Brain microvascular endothelial cell (primary cell): ENCODE measurements around the gene SPTBN4.
"Not testable (repeated sequence)": the region's sequence is repeated elsewhere in the genome, so short reads cannot be mapped to it uniquely, and the experiment has no call there.

ENCODE experiments used
- DNase-seq: peaks from one replicate; pipeline ENCODE4 v3.0.0-alpha.2; 2020
- H3K27ac ChIP-seq: fragments of 250-450 bp; sonication (Bioruptor Pico); 2 replicates; pipeline ENCODE4 v1.5.1; 2020; ENCODE audit warnings: mild to moderate bottlenecking, moderate library complexity
- H3K27me3 ChIP-seq: fragments of 250-450 bp; sonication (Bioruptor Pico); replicated peaks from 2 replicates; pipeline ENCODE4 v1.5.1; 2020; ENCODE audit warnings: mild to moderate bottlenecking
- H3K36me3 ChIP-seq: fragments of 250-450 bp; sonication (Bioruptor Pico); replicated peaks from 2 replicates; pipeline ENCODE4 v1.5.1; 2020; ENCODE audit warnings: mild to moderate bottlenecking
- H3K4me3 ChIP-seq: 2 replicates; pipeline ENCODE4 v1.5.1; 2011; ENCODE audit warnings: low read depth, mild to moderate bottlenecking, control low read depth, low read length, moderate library complexity
- in situ Hi-C: cut with HindIII; loops from 2 replicates; pipeline ENCODE4 v1.10.0; 2017; ENCODE audit warnings: low sequenced_read_pairs, low pct_ligation_motif_present
- TF ChIP-seq, protein P1 (sequence below): IDR thresholded peaks from 2 replicates; pipeline ENCODE4 v1.5.1; 2011; ENCODE audit warnings: low read depth, mild to moderate bottlenecking, moderate library complexity, low read length, control low read depth, inconsistent platforms; ENCODE audit errors: missing control alignments

Gene SPTBN4

DNA sequence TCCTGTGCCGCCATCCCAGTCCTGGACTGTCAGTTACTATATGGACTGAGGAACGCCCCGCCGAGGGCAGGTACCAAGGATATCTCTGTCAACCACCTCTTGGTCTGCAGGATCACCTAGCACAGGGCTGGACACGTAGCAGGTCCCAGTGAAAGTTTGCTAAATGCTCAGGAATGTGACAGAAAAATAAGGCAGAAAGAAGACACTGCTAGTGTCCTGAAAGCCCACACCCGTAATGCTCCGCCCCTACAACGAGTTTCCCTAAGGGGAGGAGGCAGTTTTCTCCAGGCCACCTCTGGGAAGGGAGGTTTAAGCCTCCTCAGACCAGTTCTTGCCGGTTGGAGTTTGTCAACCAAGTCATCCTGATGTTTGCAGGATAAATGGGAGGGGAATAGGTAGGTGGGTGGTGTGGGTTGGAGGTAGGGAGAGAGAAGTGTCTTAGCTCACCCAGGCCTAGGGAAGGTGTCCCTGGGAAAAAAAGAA lies 21.0 kb upstream of the SPTBN4 start:
- Histone ChIP-seq H3K4me3 (no peak overlapping the region), H3K27me3 (no peaks in the 10 kb centered on the region), H3K36me3 (peaks cover 17% of the 10 kb centered on the region), H3K27ac (no peak overlapping the region)
- in situ Hi-C loops: no loop called here
- TF ChIP-seq, protein P1, sequence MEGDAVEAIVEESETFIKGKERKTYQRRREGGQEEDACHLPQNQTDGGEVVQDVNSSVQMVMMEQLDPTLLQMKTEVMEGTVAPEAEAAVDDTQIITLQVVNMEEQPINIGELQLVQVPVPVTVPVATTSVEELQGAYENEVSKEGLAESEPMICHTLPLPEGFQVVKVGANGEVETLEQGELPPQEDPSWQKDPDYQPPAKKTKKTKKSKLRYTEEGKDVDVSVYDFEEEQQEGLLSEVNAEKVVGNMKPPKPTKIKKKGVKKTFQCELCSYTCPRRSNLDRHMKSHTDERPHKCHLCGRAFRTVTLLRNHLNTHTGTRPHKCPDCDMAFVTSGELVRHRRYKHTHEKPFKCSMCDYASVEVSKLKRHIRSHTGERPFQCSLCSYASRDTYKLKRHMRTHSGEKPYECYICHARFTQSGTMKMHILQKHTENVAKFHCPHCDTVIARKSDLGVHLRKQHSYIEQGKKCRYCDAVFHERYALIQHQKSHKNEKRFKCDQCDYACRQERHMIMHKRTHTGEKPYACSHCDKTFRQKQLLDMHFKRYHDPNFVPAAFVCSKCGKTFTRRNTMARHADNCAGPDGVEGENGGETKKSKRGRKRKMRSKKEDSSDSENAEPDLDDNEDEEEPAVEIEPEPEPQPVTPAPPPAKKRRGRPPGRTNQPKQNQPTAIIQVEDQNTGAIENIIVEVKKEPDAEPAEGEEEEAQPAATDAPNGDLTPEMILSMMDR: no peak
- no peak for DNase-seq

DNA sequence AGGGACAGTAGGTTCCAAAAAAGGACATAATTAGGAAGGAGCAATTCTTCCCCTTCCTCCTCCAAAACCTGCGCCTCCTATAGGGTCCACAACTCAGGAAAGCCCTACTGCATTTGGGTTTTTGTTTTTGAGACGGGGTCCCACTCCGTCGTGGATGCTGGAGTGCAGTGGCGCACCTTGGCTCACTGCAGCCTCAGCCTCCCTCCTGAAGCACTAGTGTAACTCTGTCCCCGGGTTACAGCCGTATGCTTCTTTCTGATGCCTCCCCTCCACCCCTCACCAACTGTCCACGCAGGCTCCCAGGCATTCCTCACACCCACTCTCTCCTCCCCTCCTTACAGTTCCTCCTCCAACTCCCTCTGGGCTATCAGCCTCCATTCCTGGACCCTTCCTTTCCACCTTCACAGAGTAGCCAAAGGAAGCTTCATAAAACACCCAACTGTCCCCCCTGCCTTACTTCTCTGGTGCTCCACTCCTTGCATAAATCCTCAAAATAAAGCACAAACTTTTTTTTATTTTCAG lies 20.5 kb upstream of the SPTBN4 start:
- H3K4me3 ChIP-seq: no peak overlapping the region
- peaks cover 12% of the 10 kb centered on the region for H3K36me3 ChIP-seq
- no peak overlapping the region for H3K27ac ChIP-seq
- in situ Hi-C loops: no loop called here
- TF ChIP-seq, protein P1: no peak
- no peaks in the 10 kb centered on the region for H3K27me3 ChIP-seq
- DNase-seq: no peak

DNA sequence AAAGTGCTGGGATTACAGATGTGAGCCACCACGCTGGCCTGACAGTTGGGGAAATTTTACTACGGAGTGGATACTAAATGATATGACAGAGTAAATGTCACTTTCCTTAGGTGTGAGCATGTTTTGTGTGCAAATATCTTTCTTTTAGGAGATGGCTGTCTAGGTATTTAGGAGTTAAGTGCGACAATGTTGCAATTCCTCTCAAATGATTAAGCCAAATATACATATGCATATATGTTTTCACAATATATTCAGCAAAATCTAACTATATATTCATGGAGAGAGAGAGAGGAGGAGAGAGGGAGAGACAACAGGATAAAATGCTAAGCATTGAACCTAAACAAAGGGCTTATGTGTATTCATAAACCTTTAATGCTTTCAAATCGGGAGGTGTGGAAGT lies 17.3 kb upstream of the SPTBN4 start:
- Histone ChIP-seq H3K27me3 (no peaks in the 10 kb centered on the region), H3K4me3 (no peak overlapping the region), H3K36me3 (no peaks in the 10 kb centered on the region), H3K27ac (no peak overlapping the region)
- DNase-seq: no peak
- in situ Hi-C loops: no loop called here
- TF ChIP-seq, protein P1: no peak

DNA sequence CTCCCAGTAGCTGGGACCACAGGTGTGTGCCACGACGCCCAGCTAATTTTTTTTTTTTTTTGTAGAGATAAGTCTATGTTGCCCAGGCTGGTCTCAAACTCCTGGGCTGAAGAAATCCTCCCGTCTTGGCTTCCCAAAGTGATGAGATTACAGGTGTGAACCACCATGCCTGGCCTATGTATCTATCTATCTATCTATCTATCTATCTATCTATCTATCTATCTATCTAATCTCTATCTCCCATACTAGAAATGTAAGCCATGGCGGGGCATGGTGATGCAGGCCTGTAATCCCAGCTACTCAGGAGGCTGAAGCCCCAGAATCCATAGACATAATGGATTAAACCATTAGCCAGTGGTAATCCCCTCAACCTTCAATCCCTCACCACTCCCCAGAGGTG lies 16.1 kb upstream of the SPTBN4 start:
- in situ Hi-C loops: no loop called here
- Histone ChIP-seq H3K36me3 (no peaks in the 10 kb centered on the region), H3K4me3 (no peak overlapping the region), H3K27me3 (no peaks in the 10 kb centered on the region), H3K27ac (no peak overlapping the region)
- no peak for DNase-seq
- TF ChIP-seq, protein P1: no peak

DNA sequence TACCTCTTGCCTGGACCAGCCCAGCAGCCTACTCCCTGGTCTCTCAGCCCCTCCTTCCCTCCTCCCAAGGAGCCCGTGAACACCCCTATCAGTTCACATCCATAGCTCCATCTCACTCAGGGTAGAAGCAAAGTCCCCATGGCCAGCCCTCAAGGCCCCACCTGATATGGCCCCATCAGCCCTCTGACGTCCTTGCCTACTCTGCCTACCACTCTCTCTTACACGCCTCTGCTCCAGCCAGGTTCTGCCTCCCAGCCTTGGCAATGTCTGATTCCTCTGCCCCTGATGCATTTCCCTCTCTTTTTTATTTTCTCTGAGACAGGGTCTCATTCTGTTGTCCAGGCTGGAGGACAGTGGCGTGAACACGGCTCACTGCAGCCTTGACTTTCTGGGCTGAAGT lies 14.8 kb upstream of the SPTBN4 start:
- DNase-seq: no peak
- Histone ChIP-seq H3K27ac (no peak overlapping the region), H3K4me3 (no peak overlapping the region), H3K36me3 (no peaks in the 10 kb centered on the region), H3K27me3 (no peaks in the 10 kb centered on the region)
- TF ChIP-seq, protein P1: no peak
- in situ Hi-C loops: no loop called here

DNA sequence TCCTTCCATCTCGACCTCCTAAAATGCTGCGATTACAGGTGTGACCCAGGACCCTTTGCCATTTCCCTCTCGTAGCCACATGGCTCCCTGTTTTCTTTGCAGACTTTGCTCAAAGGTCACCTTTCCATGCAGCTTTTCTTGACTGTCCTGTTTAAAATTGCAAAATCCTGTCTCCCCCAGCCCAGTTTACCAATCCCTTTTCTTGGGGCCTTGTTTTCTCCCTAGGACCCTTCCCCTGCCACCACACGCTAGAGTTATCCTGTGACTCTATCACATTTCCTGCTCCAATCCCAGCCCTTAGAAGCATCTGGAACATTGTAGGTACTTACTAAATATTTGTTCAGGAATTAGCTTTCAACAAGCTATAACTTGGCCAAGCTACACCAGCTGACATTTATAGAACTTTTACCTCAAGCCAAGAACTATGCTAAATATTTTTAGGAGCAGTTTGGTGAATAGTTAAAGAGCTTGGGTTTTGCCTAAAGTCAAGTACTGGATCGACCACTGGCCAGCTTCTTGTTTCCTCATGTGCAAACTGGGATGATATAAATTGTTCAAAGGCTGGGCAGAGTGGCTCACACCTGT lies 13.6 kb upstream of the SPTBN4 start:
- Histone ChIP-seq H3K36me3 (no peaks in the 10 kb centered on the region), H3K27ac (no peak overlapping the region), H3K27me3 (no peaks in the 10 kb centered on the region), H3K4me3 (no peak overlapping the region)
- in situ Hi-C loops: no loop called here
- TF ChIP-seq, protein P1: no peak
- DNase-seq: no peak

DNA sequence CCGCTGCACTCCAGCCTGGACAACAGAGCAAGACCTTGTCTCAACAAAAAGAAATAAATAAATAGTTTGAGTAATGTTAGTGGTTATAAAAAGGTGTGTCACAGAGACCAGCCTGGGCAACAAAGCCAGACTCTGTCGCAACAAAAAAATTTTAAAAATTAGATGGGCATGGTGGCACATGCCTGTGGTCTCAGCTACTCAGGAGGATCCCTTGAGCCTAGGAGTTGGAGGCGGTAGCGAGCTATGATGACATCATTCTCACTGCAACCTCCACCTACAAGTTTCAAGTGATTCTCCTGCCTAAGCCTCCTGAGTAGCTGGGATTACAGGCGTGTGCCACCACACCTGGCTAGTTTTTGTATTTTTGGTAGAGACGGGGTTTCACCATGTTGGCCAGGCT lies 12.9 kb upstream of the SPTBN4 start:
- DNase-seq, H3K27me3 ChIP-seq, in situ Hi-C loops, H3K36me3 ChIP-seq, H3K4me3 ChIP-seq, H3K27ac ChIP-seq: not testable (repeated sequence)
